ENCODE results near the gene DIO3.
A peak's percentile ranks its signal among the peaks of the same experiment; 100 is the strongest.

Gene DIO3

DNA sequence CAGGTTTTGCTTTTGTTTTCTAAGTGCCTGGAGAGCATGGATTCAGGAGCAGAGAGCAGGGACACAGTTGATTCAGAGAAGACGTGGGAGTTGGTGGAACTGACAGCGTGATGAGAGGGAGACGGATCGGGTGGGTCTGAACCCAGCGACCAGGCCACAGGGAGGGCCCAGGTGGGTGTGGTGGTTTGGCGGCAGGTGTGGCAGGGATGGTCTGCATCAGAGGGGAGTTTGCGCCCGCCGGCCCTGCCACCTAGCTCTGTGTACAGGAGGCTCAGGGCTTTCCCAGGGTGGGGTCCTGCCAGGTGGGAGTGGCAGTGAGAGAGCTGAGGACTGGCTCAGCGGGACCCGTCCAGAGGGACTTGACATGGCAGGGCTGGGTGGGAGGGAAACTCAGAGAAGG, 33.3 kb upstream of the DIO3 start:
- Histone ChIP-seq H3K27me3 (ENCODE audit: insufficient read depth, low read length, poor library complexity) (no peaks in the 10 kb centered on the region), H3K18ac (ENCODE audit: low read length) (no peak overlapping the region), H2BK5ac (ENCODE audit: low read length) (no peak overlapping the region), H3K23ac (ENCODE audit: low read length) (no peak overlapping the region), H3K4me1 (ENCODE audit: control insufficient read depth, low read depth, low read length) (no peaks in the 10 kb centered on the region), H2BK15ac (replicated peaks; ENCODE audit: low read depth) (no peak overlapping the region), H2BK120ac (ENCODE audit: low read depth, low read length) (no peak overlapping the region), H3K36me3 (ENCODE audit: control insufficient read depth, insufficient read depth, low read length) (no peaks in the 10 kb centered on the region), H3K4ac (ENCODE audit: low read depth, low read length) (no peak overlapping the region), H4K5ac (ENCODE audit: low read length) (no peak overlapping the region), H3K4me2 (ENCODE audit: low read length) (no peak overlapping the region), H3K27ac (ENCODE audit: low read depth, low read length) (no peak overlapping the region), H2AK5ac (ENCODE audit: low read length) (no peak overlapping the region), H3K79me1 (ENCODE audit: low read length) (no peaks in the 10 kb centered on the region), H4K8ac (ENCODE audit: low read depth, low read length) (no peak overlapping the region), H3K56ac (ENCODE audit: low read length) (peak overlapping the region; percentile 42), H3K79me2 (ENCODE audit: control insufficient read depth, insufficient read depth, low read length) (no peaks in the 10 kb centered on the region), H3K4me3 (ENCODE audit: low read length) (no peak overlapping the region), H3K9ac (ENCODE audit: low read length) (no peak overlapping the region)
- no CpG with 5 or more reads among the region's 11 CpGs for WGBS (ENCODE audit: extremely low coverage, insufficient coverage, low lambda C conversion rate)
- DNase-seq: no peak

DNA sequence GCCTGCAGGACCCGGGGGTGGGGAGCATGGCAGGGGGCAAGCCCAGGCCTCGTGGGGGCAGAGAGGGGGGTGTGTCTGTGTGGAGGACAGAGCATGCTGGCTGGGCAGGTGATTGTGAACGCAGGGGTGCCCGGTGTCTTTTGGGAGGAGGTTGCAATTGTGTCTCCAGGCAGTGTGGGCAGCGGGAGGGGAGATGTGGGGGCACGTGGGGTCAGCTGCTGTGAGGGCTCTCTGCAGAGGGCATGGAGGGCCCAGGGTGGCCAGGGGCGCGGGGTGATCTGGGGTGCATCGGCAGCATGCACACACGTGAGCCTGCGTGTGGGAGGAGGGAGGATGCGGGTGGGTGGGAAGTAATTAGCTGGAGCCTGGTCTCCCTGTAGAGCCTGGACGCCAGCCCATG, 32.2 kb upstream of the DIO3 start:
- Histone ChIP-seq H3K56ac (ENCODE audit: low read length) (no peak overlapping the region), H3K9ac (ENCODE audit: low read length) (no peak overlapping the region), H2BK5ac (ENCODE audit: low read length) (no peak overlapping the region), H3K23ac (ENCODE audit: low read length) (no peak overlapping the region), H3K4me2 (ENCODE audit: low read length) (no peak overlapping the region), H2BK15ac (replicated peaks; ENCODE audit: low read depth) (no peak overlapping the region), H2AK5ac (ENCODE audit: low read length) (no peak overlapping the region), H3K18ac (ENCODE audit: low read length) (no peak overlapping the region), H3K79me1 (ENCODE audit: low read length) (no peaks in the 10 kb centered on the region), H2BK120ac (ENCODE audit: low read depth, low read length) (no peak overlapping the region), H3K79me2 (ENCODE audit: control insufficient read depth, insufficient read depth, low read length) (no peaks in the 10 kb centered on the region), H3K27me3 (ENCODE audit: insufficient read depth, low read length, poor library complexity) (no peaks in the 10 kb centered on the region), H3K36me3 (ENCODE audit: control insufficient read depth, insufficient read depth, low read length) (no peaks in the 10 kb centered on the region), H4K5ac (ENCODE audit: low read length) (no peak overlapping the region), H4K8ac (ENCODE audit: low read depth, low read length) (no peak overlapping the region), H3K4me1 (ENCODE audit: control insufficient read depth, low read depth, low read length) (no peaks in the 10 kb centered on the region), H3K27ac (ENCODE audit: low read depth, low read length) (no peak overlapping the region), H3K4ac (ENCODE audit: low read depth, low read length) (no peak overlapping the region), H3K4me3 (ENCODE audit: low read length) (no peak overlapping the region)
- no CpG with 5 or more reads among the region's 13 CpGs for WGBS (ENCODE audit: extremely low coverage, insufficient coverage, low lambda C conversion rate)
- no peak for DNase-seq

DNA sequence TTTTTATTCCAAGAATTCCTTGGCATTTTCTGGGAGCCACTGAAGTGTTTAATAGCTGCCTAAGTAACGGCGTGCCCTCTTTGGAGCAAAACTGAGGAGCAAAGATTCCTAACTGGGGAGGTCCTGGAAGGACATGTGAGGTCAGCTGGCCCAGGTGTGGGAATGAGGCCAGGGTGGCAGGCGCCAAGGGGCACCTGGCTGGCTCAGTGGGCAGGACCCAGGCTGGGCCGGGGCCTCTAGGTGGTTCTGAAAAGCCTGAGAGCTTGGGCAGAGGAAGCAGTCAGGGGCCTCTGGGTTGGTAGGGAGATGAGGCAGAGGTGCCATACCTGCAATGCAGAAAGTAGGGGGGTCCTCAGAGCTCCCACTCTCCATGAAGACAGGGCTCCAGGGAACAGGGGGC, 27.1 kb upstream of the DIO3 start:
- Histone ChIP-seq H4K8ac (ENCODE audit: low read depth, low read length) (no peak overlapping the region), H3K27ac (ENCODE audit: low read depth, low read length) (no peak overlapping the region), H2BK15ac (replicated peaks; ENCODE audit: low read depth) (no peak overlapping the region), H3K56ac (ENCODE audit: low read length) (no peak overlapping the region), H4K5ac (ENCODE audit: low read length) (no peak overlapping the region), H2BK120ac (ENCODE audit: low read depth, low read length) (no peak overlapping the region), H3K18ac (ENCODE audit: low read length) (no peak overlapping the region), H3K23ac (ENCODE audit: low read length) (no peak overlapping the region), H3K9ac (ENCODE audit: low read length) (no peak overlapping the region), H3K79me1 (ENCODE audit: low read length) (no peaks in the 10 kb centered on the region), H3K4me1 (ENCODE audit: control insufficient read depth, low read depth, low read length) (no peaks in the 10 kb centered on the region), H3K4me2 (ENCODE audit: low read length) (no peak overlapping the region), H3K4me3 (ENCODE audit: low read length) (no peak overlapping the region), H3K27me3 (ENCODE audit: insufficient read depth, low read length, poor library complexity) (no peaks in the 10 kb centered on the region), H2BK5ac (ENCODE audit: low read length) (no peak overlapping the region), H3K36me3 (ENCODE audit: control insufficient read depth, insufficient read depth, low read length) (no peaks in the 10 kb centered on the region), H3K79me2 (ENCODE audit: control insufficient read depth, insufficient read depth, low read length) (no peaks in the 10 kb centered on the region), H2AK5ac (ENCODE audit: low read length) (no peak overlapping the region), H3K4ac (ENCODE audit: low read depth, low read length) (no peak overlapping the region)
- no peak for DNase-seq
- WGBS (ENCODE audit: extremely low coverage, insufficient coverage, low lambda C conversion rate): no CpG with 5 or more reads among the region's 4 CpGs

DNA sequence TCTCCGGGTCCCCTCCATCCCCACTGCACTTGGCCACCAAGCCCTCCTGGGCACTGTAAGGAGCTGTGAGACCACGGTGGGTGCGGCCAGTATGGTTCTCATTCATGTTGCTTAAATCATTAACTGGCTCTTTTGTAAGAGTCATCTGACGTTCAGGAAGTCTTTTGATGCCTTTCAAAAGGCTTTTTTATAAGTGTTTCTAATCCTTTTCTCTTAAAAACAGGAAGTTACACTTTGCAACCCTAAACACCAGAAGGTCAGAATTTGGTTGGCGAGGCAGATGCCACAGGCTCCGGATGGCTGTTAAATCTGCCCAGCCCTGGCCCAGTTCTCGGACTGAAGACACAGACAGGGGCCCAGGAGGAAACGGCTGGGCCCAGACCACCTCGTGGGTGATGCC, 26.1 kb upstream of the DIO3 start:
- H2BK15ac ChIP-seq (replicated peaks; ENCODE audit: low read depth): no peak overlapping the region
- no peak overlapping the region for H3K23ac ChIP-seq (ENCODE audit: low read length)
- no peaks in the 10 kb centered on the region for H3K79me1 ChIP-seq (ENCODE audit: low read length)
- no peak overlapping the region for H3K4me3 ChIP-seq (ENCODE audit: low read length)
- no peak overlapping the region for H3K4me2 ChIP-seq (ENCODE audit: low read length)
- no peak overlapping the region for H2BK120ac ChIP-seq (ENCODE audit: low read depth, low read length)
- no peak overlapping the region for H4K5ac ChIP-seq (ENCODE audit: low read length)
- H3K4me1 ChIP-seq (ENCODE audit: control insufficient read depth, low read depth, low read length): no peaks in the 10 kb centered on the region
- H3K9ac ChIP-seq (ENCODE audit: low read length): no peak overlapping the region
- H3K36me3 ChIP-seq (ENCODE audit: control insufficient read depth, insufficient read depth, low read length): no peaks in the 10 kb centered on the region
- H3K27me3 ChIP-seq (ENCODE audit: insufficient read depth, low read length, poor library complexity): no peaks in the 10 kb centered on the region
- H3K79me2 ChIP-seq (ENCODE audit: control insufficient read depth, insufficient read depth, low read length): no peaks in the 10 kb centered on the region
- no peak overlapping the region for H2BK5ac ChIP-seq (ENCODE audit: low read length)
- no peak for DNase-seq
- no peak overlapping the region for H4K8ac ChIP-seq (ENCODE audit: low read depth, low read length)
- no CpG with 5 or more reads among the region's 9 CpGs for WGBS (ENCODE audit: extremely low coverage, insufficient coverage, low lambda C conversion rate)
- H3K56ac ChIP-seq (ENCODE audit: low read length): no peak overlapping the region
- H3K18ac ChIP-seq (ENCODE audit: low read length): no peak overlapping the region
- no peak overlapping the region for H2AK5ac ChIP-seq (ENCODE audit: low read length)
- H3K27ac ChIP-seq (ENCODE audit: low read depth, low read length): no peak overlapping the region
- H3K4ac ChIP-seq (ENCODE audit: low read depth, low read length): no peak overlapping the region

DNA sequence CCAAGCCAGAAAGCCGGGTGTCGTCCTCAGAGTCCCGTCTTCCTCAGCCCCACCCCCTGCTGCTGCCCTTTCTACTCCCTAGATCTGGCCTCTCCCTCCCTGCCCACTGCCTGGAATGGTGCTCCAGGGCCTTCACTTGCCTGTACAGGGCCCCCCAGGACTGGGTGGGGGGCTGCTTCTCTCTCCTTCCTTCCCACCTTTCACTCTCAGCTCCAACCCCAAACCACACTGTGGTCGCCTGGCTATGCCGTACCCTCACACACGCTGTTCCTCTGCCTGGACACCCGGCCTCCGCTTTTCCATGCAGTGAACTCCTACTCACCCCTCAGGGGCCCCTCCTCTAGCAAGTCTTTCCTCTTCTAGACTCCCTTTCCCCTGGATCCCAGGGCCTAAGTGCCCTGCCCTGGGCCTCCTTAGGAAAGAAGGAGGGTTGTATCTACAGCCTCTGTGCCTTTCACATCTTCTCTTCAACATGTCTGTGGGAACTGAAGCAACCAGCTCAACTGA, 25.5 kb upstream of the DIO3 start:
- Histone ChIP-seq H3K27ac (ENCODE audit: low read depth, low read length) (no peak overlapping the region), H4K5ac (ENCODE audit: low read length) (no peak overlapping the region), H2AK5ac (ENCODE audit: low read length) (no peak overlapping the region), H3K79me1 (ENCODE audit: low read length) (no peaks in the 10 kb centered on the region), H3K4ac (ENCODE audit: low read depth, low read length) (no peak overlapping the region), H2BK120ac (ENCODE audit: low read depth, low read length) (no peak overlapping the region), H3K23ac (ENCODE audit: low read length) (no peak overlapping the region), H2BK15ac (replicated peaks; ENCODE audit: low read depth) (no peak overlapping the region), H3K56ac (ENCODE audit: low read length) (no peak overlapping the region), H3K27me3 (ENCODE audit: insufficient read depth, low read length, poor library complexity) (no peaks in the 10 kb centered on the region), H3K4me2 (ENCODE audit: low read length) (no peak overlapping the region), H3K4me3 (ENCODE audit: low read length) (no peak overlapping the region), H3K9ac (ENCODE audit: low read length) (no peak overlapping the region), H4K8ac (ENCODE audit: low read depth, low read length) (no peak overlapping the region), H2BK5ac (ENCODE audit: low read length) (no peak overlapping the region), H3K36me3 (ENCODE audit: control insufficient read depth, insufficient read depth, low read length) (no peaks in the 10 kb centered on the region), H3K4me1 (ENCODE audit: control insufficient read depth, low read depth, low read length) (no peaks in the 10 kb centered on the region), H3K79me2 (ENCODE audit: control insufficient read depth, insufficient read depth, low read length) (no peaks in the 10 kb centered on the region), H3K18ac (ENCODE audit: low read length) (no peak overlapping the region)
- DNase-seq: no peak
- WGBS (ENCODE audit: extremely low coverage, insufficient coverage, low lambda C conversion rate): no CpG with 5 or more reads among the region's 8 CpGs

DNA sequence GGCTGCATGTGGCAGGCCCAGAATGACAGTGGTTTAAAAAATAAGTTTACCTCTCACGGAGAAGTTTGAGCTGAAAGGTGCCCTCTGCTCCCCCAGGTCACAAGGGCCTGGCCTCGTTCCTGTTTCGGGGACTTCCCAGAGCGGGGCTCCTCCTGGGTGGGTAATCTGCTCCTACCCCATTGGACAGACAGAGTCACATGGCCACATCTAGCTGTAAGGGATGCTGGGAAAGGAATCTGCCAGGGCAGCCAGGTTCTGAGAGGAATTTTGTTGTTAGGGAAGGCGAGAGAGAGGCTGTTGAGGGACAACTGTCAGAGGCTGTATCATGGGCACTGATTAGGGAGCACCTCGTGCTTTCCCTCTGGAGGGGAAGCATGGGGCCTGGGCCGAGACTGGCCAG, 24.0 kb upstream of the DIO3 start:
- DNase-seq: no peak
- Histone ChIP-seq H2BK5ac (ENCODE audit: low read length) (no peak overlapping the region), H3K36me3 (ENCODE audit: control insufficient read depth, insufficient read depth, low read length) (no peaks in the 10 kb centered on the region), H3K4ac (ENCODE audit: low read depth, low read length) (no peak overlapping the region), H3K4me1 (ENCODE audit: control insufficient read depth, low read depth, low read length) (no peaks in the 10 kb centered on the region), H2BK120ac (ENCODE audit: low read depth, low read length) (no peak overlapping the region), H3K9ac (ENCODE audit: low read length) (no peak overlapping the region), H3K4me3 (ENCODE audit: low read length) (no peak overlapping the region), H3K27ac (ENCODE audit: low read depth, low read length) (no peak overlapping the region), H3K23ac (ENCODE audit: low read length) (no peak overlapping the region), H2BK15ac (replicated peaks; ENCODE audit: low read depth) (no peak overlapping the region), H3K79me1 (ENCODE audit: low read length) (no peaks in the 10 kb centered on the region), H3K18ac (ENCODE audit: low read length) (no peak overlapping the region), H4K8ac (ENCODE audit: low read depth, low read length) (no peak overlapping the region), H3K56ac (ENCODE audit: low read length) (no peak overlapping the region), H3K79me2 (ENCODE audit: control insufficient read depth, insufficient read depth, low read length) (no peaks in the 10 kb centered on the region), H3K27me3 (ENCODE audit: insufficient read depth, low read length, poor library complexity) (no peaks in the 10 kb centered on the region), H4K5ac (ENCODE audit: low read length) (no peak overlapping the region), H3K4me2 (ENCODE audit: low read length) (no peak overlapping the region), H2AK5ac (ENCODE audit: low read length) (no peak overlapping the region)
- no CpG with 5 or more reads among the region's 7 CpGs for WGBS (ENCODE audit: extremely low coverage, insufficient coverage, low lambda C conversion rate)

Measured in mesendoderm (in vitro differentiated cells).